HG03571 (cell line): ENCODE measurements around the gene SOCS3.

Source experiments
- ATAC-seq: cut with Tn5 transposase; IDR thresholded peaks from one replicate; pipeline ENCODE4 v1.9.1; 2021; ENCODE audit not compliant: unreplicated experiment

Gene SOCS3

DNA sequence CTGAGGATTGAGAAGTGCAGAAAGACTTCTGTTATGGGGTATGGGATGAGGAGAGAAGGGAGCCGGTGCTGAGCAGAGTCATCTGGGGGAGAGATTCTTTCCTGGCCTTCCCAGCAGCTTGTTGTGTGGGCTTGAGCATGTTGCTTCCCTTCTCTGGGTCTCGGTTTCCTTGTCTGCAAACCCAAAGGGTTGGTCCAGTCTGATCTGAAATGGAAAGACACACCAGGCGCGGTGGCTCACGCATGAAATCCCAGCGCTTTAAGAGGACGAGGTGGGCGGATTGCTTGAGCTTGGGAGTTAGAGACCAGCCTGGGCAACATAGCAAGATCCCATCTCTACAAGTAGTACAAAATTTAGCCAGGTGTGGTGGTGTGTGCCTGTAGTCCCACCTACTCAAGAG, 6.0 kb downstream of the SOCS3 start:
- no peak for ATAC-seq

DNA sequence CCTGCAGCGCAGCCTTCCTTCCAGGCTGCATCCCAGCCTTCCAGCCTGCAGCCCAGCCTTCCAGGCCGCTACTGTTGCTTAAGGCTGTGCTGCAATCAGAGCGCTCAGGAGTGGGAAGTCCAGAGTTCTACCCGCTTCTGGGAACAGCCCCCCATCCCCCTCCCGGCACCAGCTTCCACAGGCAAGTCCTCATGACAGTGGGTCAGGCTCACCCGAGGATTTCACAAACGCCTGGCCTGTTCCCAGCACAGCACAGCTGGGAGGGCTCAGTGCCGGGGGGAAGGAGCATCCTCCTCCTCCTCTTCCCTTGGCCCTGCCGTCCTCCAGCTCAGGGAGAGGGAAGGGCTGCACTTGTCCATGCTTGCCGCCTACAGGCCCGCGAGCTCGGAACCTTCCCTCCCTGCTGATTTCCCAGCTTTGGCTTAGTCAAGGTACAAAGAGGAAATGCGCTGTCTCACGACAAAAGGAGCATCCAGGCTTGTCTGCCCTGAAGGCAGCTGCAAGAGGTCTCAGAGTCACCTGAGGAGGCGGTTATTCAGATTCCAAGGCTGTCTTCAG, 8.3 kb downstream of the SOCS3 start:
- no peak for ATAC-seq

DNA sequence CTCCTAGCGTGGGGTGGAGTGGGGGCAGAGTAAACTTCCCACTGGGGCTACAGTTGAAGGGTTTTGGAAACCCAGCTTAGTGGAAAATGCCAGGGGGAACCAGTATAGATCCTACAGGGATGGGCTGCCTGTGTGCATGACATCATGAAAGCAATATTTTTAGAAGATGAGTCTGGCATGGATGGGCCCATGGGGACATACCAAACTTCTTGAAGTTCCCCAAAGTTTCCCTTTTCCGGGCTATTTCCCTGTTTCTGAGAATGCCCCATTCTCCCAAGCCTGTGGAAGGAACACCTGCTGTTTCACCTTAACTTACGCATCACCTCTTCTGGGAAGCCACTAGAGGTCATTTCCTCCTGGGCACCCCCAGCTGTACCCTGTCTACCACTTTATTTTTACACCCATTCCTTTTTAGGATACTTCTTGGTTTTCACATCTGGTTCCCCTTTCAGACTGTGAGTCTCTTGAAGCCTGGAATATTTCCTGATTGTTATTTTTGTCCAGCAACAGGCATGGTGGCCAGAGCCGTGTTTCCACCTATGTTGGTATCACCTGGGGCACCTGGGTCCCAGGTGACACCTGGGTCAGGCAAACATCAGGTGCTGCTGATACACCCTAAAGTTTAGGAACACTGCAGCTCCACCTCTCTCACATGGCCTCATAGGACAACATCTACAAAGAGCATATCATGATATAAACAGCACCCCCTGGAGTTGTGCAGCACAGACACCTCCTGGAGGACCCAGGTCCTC, 9.8 kb downstream of the SOCS3 start:
- ATAC-seq, result no peak

- ATAC-seq, result no peak
Measured at GRCh38 chr17:78348055-78348770, 11.7 kb downstream of the SOCS3 start.

GRCh38 chr17:78347453-78347852, 12.4 kb downstream of the SOCS3 start:
- no peak for ATAC-seq

DNA sequence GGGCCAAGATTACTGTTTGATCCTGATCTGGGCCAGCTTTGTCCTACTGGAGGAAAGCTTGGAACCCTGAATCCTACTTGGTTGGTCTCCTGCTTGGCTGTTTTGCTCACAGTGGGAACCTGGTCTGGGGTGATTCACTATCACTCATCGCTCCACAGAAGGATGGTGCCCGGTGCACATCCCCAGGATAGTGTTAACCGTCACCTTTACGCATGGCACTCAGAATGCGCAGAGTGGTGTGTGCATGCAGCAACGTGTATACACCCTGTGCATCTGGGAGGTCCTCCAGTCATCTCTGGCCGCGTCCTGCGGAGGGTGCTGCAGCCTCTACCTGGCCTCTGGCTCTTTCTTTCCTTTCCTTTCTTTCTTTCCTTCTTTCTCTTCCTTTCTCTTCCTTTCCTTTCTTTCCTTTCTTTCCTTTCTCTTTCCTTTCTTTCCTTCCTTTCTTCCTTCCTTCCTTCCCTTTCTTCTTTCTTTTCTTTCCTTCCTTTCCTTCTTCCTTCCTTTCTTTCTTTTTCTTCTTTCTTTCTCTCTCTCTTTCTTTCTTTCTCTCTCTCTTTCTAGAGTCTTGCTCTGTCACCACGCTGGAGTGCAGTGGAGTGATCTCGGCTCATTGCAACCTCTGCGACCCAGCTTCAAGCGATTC, 13.1 kb downstream of the SOCS3 start:
- no peak for ATAC-seq

- no peak for ATAC-seq
Measured at GRCh38 chr17:78345791-78346494, 13.9 kb downstream of the SOCS3 start.

- no peak for ATAC-seq
Measured at GRCh38 chr17:78345172-78345571, 14.7 kb downstream of the SOCS3 start.

GRCh38 chr17:78344666-78345065, 15.2 kb downstream of the SOCS3 start:
- ATAC-seq, result no peak

GRCh38 chr17:78343543-78344201, 16.2 kb downstream of the SOCS3 start:
- no peak for ATAC-seq

DNA sequence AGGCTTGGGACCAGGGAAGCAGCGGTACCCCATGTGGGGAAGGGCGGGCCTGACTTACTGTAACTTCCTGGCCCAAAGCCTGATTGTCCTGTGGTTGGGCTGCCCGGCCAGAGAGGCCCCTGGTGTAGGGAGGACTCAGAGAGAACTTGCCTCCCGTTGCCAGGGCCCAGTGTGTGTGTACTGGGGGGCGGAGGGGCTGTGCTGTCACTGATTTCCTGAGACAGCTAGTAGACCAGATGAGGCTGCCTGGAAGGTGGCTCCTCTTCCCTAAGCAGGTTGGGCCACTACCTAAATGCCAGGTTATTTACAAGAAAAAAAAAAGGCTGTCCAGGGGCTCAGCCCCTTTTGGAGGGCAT, 16.7 kb downstream of the SOCS3 start:
- no peak for ATAC-seq

- no peak for ATAC-seq
Measured at GRCh38 chr17:78342449-78343186, 17.3 kb downstream of the SOCS3 start.

DNA sequence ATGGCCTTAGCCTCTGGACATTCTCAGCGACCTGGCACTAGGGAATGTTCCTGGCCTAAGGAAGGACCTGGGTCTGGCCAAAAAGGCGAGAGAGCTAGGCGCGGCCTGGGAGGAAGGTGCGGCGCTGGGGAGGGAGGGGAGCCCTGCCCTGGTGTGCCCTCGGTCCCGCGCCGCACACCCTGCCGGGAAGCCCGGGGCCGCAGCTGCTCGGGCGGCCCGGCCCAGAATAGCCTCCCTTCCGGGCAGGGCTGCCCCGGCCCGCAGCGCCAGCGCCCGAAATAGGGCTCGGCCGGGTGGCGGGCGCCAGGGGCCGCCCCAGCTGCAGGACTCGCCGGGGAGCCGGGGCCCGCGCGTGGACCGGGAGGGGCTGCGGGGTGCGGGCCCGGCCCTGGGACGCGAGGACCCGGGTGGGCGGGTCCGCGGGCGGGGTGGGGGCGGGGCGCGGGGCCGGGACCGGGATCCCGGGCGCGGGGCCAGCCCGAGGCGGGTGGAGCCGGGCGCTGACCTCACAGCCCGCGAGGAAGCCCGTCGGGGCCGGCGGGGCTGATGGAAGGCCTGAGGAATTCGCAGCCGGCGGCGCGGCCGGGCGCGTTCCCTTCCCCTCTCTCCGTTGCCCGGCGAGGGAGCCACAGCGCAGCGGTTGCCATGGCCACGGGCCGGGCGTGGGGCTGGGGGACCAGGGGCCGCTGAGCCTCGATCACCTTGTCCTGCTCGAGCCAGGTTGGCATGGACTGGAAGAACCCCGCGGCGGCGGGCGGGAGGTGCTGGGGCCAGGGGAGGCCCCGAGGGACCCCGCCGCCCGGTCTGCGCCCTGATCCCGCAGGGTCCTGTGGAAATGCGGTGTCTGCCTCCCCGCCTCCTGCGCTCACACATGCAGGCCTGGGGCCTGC, 18.1 kb downstream of the SOCS3 start:
- ATAC-seq, result no peak

GRCh38 chr17:78340183-78340955, 19.5 kb downstream of the SOCS3 start:
- ATAC-seq, result no peak

DNA sequence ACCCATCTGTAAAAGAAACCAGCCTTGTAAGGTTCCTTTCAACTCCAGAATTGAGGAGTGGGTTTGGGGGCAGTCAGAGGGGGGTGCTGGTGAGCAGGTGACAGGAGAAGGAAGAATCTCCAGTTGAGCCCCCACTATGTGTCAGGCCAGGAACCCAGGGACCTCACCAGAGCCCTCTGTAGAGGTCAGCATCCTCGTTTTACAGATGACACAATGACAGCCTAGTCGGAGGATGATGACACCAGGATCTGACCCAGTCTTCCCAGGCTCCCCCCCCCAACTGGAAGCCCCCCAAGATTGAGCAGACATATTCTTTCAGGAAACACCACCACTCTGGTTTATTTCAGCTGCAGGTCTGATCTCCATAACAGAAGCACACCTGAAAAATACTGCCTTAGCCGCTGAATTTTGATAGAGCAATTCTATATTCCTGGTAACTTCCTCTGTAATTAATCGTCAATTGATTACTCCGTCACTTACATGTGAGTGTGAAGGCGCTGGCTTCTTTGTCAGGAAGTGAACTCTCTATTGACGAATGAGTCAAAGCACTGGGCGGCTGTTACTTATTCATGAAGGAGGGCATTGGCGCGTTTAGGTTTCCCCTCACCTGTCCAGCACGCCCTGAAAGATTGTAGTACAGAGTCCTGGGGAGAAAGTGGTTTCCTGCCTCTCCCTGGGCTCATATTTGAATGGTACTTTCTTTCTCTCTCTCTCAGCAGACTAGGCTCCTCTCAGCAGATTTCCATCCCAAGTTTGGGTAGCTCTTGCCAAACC, 21.2 kb downstream of the SOCS3 start:
- no peak for ATAC-seq

DNA sequence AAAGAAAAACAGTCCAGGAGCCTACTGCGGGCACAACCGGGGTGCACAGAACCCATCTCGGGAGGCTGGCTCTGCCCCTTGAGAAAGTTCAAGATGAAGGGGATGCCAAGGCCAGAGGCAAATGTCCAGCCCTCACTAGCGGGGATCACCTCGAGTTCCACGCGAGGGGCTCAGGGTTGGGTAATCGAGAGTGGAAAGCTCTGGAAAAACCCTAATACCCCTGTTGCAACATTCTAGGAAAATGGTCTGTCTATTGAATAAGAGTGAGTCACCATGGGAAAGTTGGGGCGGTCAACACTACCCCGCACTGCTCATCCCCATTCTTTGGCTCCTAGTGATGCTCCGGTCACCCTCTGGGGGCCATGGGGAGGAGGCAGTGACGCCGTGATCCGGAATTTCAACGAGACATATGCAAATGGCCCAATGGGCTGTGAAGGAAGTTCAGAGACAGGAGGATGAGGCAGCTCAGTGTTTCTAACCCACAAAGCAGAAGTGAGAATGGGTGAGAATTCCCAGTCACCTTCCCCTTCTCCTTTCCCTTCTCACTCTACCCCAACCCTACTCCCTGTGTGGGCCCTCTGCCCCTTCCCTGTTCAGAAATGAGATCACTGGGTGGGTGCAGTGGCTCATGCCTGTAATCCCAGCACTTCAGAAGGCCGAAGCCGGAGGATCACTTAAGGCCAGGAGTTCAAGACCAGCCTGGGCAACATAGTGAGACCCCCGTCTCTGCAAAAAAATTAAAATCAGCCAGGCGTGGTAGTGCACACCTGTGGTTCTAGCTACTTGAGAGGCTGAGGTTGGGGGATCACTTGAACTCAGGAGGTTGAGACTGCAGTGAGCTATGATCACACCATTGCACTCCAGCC, 22.4 kb downstream of the SOCS3 start:
- no peak for ATAC-seq

DNA sequence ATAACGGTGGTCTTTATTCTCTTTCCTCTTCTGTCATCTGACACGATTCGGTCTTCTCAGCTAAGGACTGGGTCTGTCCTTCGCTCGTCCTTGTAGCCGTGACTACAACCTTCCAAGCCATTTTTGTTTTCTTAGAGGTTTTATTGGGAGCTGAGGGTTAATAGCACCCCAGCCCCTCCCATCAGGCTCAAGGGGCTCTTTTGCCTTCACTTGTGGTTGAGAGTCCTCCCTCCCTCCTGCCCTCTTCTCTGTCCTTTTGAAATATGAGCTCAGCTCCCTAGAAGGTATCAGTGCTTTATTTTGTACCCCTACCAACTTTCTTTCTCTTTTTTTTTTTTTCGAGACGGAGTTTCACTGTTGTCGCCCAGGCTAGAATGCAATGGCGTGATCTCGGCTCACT, 24.7 kb downstream of the SOCS3 start:
- no peak for ATAC-seq
